Globus pallidus (tissue), 1 donor: ENCODE measurements around the gene DNAI4.
"Not testable (repeated sequence)": the region's sequence is repeated elsewhere in the genome, so short reads cannot be mapped to it uniquely, and the experiment has no call there.

Experiments
- DNase-seq: peaks from one replicate; pipeline ENCODE4 v3.0.0-alpha.2; 2015; ENCODE audit warnings: low spot score

Gene DNAI4, protein sequence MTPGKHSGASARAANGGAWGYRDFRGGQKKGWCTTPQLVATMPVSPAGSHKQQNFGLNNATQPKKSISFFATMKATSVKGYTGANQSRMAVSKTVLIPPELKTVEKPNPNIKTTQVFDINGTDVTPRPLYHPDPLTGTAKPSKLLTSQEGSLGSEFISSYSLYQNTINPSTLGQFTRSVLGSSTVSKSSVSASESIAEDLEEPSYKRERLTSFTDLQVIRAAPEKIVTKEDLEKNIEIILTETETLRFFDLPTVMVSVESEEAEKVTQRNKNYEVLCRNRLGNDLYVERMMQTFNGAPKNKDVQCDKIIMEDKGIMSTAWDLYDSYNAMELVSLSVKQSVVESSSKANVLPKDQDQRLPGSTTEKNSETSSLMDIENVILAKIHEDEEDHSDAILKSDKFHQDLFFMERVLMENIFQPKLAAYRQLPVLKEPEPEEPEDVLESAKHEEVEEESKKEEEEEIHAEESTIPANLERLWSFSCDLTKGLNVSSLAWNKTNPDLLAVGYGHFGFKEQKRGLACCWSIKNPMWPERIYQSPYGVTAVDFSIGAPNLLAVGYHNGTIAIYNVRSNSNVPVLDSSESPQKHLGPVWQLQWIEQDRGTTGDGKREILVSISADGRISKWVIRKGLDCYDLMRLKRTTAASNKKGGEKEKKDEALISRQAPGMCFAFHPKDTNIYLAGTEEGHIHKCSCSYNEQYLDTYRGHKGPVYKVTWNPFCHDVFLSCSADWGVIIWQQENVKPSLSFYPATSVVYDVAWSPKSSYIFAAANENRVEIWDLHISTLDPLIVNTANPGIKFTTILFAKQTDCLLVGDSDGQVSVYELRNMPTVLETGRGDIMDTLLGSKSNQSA

GRCh38 chr1:66924756-66925557, at the start of gene DNAI4, which contains the start of gene MIER1:
Gene DNAI4 (minus strand): TSS chr1:66924856. CDS start chr1:66924831, 25 bp downstream.
Gene MIER1 (plus strand): TSS chr1:66924990. CDS start chr1:66925029, 39 bp downstream.
- peak; percentile 97 for DNase-seq

GRCh38 chr1:66968574-66968973, 43.9 kb upstream of the DNAI4 start:
- DNase-seq = no peak

GRCh38 chr1:66966188-66966873, 41.7 kb upstream of the DNAI4 start:
- not testable (repeated sequence) for DNase-seq

DNA sequence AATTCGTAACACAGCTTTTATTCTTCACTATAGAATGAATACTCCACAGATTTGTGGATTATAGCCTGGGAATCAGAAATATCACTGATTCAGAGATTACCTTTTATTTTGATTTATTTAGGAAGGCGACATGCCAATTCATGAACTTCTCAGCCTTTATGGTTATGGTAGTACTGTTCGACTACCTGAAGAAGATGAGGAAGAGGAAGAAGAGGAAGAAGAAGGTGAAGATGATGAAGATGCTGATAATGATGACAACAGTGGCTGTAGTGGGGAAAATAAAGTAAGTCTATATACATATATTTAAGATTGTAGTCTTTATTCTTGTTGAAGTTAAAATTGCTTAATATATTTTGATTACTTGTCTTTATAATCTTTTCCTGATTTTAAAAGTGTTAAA, 33.3 kb upstream of the DNAI4 start:
- DNase-seq = no peak

GRCh38 chr1:66954208-66954607, 29.6 kb upstream of the DNAI4 start:
- no peak for DNase-seq

- DNase-seq = no peak
These were observed 26.9 kb upstream of the DNAI4 start for GRCh38 chr1:66951513-66951912.

DNA sequence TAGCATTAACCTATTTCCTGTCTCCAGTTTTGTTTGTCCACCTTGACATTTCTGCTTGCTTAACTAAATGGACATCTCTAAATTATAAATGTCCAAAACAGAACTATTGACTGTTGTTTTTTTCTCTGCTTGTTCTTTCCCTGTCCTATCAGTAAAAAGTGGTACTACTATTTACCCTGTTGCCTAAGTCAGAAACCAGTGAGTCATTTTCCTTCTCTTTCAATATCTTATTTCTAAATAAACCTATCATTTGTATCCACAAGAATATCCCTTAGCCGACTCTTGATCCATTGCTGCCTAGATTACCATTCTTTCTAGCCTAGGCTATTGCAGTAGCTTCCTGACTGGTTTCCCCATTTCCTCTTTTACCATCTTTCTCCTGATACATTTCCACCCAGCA, 22.6 kb upstream of the DNAI4 start:
- DNase-seq = no peak

DNA sequence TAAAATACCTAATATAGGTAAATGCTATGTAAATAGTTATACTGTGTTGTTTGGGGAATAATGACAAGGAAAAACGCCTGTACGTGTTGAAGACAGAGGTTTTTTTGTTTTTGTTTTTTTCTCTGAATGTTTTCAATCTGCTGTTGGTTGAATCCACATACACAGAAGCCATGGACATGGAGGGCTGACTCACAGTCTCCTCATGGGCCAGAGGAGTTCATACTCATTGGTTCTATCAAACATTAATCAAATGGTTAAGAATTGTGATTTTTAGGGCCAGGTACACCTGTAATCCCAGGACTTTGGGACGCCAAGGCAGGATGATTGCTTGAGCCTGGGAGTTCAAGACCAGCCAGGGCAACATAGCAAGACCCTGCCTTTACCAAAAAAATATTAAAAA, 20.7 kb upstream of the DNAI4 start:
- DNase-seq = no peak

GRCh38 chr1:66944330-66945274, 19.9 kb upstream of the DNAI4 start:
- no peak for DNase-seq

GRCh38 chr1:66943361-66943969, 18.8 kb upstream of the DNAI4 start:
- no peak for DNase-seq

- DNase-seq = no peak
These were observed 16.3 kb upstream of the DNAI4 start for GRCh38 chr1:66940981-66941380.

DNA sequence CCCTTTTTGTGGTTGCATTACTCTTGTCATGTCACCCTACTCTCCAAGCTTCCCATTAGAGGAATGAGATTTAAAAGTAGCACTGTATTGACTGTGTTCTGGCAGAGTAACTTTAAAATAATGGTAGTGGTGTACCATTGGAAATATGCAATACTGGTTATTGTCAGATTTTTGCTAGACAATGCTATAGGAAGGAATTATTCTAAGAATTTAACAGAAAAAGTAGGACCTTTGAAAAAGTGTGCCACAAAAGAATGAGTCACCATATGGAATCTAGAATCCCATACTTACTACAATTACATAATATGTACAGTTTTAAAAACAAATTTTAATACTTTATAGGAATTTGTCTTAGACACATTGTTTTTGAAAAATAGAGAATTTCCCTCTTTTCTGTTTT, 14.0 kb upstream of the DNAI4 start:
- DNase-seq = no peak

DNA sequence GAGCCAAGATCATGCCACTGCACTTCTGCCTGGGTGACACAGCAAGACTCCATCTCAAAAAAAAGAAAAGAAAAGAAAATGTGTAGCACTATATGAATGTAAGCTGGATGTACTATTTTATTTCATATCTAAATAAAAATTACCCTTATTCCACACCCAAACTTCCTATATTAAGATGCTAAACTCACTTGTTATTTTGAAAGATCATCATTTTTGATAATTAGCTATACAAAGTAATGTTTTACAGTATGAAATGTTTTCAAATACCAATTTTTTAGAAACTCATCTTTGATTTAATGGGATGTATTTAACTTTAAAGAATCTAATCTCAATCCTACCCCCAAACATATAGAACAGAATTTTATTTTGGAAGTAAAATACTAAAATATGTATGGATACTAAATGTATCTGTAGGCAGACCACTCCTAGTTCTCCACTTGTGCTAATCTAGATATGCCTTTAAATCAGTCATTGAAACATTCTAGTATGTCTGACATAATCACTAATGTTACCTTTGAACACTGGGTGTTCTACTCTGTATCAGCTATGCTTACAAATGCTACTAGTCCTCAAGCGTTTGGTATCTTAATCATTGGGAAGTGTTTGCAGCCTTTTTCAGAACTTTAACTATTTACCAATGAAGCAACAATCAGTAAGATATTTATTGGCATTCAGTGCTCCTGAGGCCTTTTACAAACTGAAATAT, 13.0 kb upstream of the DNAI4 start:
- no peak for DNase-seq

DNA sequence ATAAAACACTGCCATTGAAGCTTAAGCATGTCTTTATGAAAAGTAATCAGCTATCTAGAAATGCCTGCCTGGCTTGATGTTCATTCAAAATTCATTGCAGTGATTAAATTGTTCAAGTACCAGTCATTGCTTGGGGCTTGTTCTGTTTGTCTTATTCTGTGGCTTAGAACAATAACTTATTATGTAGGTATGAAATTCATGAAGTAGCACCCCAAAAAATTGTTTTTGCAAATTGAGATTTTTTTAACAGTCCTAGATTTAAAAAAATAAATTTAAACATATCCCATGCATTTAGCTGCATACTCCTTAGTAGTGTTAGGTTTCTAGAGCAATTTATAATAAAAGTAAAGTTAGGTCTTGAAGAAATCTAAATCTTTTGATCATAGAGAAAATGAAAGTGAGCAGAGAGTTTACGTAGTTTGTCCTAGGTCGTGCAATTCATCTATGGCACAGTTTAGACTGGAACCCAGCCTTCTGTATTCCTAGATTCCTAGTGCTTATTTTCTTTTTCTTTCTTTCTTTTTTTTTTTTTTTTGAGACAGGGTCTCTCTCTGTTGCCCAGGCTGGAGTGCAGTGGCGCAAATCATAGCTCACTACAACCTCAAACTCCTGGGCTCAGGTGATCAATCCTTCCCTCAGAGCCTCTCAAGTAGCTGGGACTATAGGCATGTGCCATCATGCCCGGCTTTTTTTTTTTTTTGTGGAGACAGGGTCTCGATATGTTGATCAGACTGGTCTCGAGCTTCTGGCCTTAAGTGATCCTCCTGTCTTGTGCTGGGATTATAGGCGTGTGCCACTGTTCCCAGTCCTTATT, 9.4 kb upstream of the DNAI4 start:
- DNase-seq = no peak

- DNase-seq = no peak
These were observed 7.6 kb upstream of the DNAI4 start for GRCh38 chr1:66932291-66932690.

- DNase-seq = no peak
These were observed 6.9 kb upstream of the DNAI4 start for GRCh38 chr1:66931590-66931989.

DNA sequence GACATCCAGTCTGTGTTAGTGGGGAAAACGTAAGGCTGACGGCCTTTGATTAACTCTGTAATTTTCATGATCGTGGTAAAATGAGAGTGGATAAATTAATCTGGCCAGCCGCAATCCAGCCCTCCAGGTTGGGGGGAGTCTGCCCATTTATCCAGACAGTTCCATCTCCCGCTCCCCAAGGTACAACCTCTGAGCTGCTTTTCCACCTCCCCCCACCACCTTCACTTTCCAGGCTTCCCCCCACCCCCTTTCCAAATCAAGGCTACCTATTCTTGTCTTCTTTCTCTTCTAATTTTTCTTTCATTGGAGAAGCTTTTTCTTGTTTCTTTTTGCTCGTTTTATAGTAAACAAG, 6.1 kb upstream of the DNAI4 start:
- no peak for DNase-seq

GRCh38 chr1:66929999-66930822, 5.6 kb upstream of the DNAI4 start:
- peak; percentile 95 for DNase-seq
